Esophagus muscularis mucosa (tissue), 3 donors: ENCODE results near the gene B4GALNT1.

Experiments
- POLR2A ChIP-seq: fragments of 450-650 bp; IDR thresholded peaks from one replicate; pipeline ENCODE4 v1.6.1; 2017; ENCODE audit warnings: antibody characterized with exemption, moderate library complexity, mild to moderate bottlenecking, low read depth
- TF ChIP-seq, protein P1 (sequence below), 3 experiments: fragments of 200-600 bp in 2 of 3; fragments of 450-650 bp in 1 of 3; sonication (generic) in 2 of 3; IDR thresholded peaks; one replicate each; pipeline ENCODE4 v1.5.1; 2017 to 2019; ENCODE audit warnings: antibody characterized with exemption in 3 of 3, mild to moderate bottlenecking in 2 of 3, moderate library complexity in 1 of 3

DNA sequence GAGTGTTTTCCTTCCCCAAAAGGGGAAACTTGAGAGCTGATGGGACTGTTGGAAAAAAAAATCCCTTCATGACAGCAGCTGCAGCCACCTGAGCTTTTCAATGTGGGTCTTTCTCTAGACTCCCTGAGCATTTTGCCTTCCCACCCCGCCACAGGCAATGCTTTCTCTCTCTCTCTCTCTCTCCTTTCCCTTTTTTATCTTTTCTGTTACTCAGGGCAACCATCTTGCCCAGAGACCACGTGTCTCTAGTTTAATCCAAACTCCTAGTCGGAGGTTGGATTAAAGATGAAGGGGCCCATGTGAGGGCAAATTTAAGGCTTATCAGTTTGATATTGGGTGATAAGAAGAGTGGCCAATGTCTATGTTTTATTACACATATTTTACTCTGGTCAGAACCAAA lies 25.9 kb upstream of the B4GALNT1 start:
- TF ChIP-seq, protein P1, sequence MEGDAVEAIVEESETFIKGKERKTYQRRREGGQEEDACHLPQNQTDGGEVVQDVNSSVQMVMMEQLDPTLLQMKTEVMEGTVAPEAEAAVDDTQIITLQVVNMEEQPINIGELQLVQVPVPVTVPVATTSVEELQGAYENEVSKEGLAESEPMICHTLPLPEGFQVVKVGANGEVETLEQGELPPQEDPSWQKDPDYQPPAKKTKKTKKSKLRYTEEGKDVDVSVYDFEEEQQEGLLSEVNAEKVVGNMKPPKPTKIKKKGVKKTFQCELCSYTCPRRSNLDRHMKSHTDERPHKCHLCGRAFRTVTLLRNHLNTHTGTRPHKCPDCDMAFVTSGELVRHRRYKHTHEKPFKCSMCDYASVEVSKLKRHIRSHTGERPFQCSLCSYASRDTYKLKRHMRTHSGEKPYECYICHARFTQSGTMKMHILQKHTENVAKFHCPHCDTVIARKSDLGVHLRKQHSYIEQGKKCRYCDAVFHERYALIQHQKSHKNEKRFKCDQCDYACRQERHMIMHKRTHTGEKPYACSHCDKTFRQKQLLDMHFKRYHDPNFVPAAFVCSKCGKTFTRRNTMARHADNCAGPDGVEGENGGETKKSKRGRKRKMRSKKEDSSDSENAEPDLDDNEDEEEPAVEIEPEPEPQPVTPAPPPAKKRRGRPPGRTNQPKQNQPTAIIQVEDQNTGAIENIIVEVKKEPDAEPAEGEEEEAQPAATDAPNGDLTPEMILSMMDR (IDR thresholded peaks at IDR 0.05), result no peak
- TF ChIP-seq POLR2A, result no peak
